Activated CD4-positive, alpha-beta T cell treated with anti-CD3 and anti-CD28 coated beads, Interleukin-2, amount 50 U/mL, for 4 hours (primary cell): Measurements from ENCODE around the gene OMA1.
"Not testable (repeated sequence)": the region's sequence is repeated elsewhere in the genome, so short reads cannot be mapped to it uniquely, and the experiment has no call there.

Experiments used
- DNase-seq, 2 experiments: peaks; one replicate each; pipeline ENCODE4 v3.0.0-alpha.2; 2020

Gene OMA1

DNA sequence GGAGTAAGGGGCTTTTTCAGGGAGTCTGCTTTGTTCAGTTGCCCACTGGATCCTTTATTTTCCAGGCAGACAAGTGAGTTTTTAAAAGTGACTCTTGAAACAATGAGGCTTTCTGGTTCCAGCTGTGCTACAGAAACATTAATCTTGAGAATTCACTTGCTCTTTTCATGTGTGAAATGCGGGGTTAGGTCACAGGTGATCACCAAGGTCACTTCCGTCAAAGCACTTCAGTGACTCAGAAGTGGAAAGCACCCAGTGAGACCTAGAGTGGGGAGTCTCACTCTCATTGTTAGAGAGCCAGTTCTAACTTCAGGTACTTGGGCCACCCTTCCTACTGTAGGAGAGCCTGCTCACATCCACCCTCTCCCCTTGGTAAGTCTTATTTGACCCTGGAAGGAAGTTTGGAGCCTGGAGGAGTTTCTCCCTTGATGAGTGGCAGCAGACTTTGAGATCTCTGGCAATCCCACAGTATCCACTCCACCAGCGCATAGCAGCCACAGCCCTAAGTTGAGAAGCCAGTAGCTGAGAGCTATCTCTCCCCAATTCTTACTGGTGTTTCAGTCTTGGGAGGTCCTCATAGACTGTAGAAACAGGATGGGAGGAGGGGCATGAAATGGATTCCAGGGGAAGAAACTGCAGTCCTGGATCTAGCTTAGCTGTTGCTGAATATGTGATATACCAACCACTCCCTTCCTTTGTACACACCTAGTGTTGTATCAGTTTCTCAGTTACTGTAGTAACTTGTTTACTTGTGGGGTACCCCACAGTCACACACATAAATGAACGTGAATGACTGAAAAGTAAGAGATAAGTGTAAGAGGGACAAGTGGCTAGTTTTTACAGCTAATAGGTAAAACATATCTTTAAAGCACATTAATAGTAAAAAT lies 27.4 kb upstream of the OMA1 start:
- peak; percentile 22 to 35 for DNase-seq

DNA sequence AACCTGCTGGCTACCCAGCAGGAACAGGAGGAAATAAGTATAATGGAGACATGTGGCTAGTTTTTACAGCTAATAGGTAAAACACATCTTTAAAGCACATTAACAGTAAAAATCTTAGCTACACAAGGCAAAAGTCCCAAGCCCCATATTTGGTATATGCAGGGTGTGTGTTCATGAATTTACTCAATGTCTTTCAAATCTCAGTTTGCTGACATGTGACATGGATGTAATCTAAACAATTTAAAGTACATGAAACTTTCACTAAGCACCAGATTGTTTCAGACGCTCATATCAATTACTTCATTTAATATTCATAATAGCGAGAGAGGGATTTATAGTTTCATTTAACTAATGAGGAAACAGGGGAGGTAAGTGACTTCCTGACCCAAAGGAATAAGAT lies 26.6 kb upstream of the OMA1 start:
- no peak for DNase-seq

DNA sequence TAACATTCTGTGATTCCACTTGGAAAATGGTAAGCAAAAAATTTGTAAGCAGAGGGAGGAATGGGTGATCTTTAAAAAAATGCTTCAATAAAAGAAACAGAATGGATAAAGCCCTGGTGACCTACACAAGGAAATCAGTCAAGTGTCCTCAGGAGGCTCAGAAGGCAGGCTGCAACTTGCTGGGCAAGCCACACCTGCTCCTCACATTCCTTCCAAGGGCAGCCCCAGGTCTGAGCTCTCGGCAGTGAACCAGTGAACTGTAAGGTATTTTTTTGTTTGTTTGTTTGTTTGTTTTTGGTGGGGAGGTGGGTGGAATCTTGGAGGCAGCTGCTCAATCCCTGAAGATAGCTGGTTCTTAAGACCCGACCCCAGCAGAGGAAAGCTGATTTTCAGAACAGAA lies 26.2 kb upstream of the OMA1 start:
- DNase-seq = no peak

DNA sequence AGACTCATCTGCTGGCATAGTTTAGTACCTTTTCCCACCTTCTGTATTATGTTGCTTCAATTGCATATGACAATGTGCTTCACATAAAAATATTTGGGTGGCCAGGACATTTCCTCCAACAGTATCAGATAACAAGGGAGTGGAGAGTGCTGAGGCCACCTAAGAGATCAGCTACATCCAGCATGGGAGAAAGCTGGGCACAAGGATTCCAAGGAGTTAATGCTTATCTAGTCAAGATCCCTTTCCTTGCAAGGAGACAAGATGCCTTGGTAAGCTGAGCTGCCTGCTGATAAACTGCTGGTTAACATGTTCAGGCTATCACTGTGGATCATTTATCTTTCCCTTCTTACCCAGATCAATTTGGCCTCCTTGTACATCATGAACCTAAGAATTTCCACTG lies 25.1 kb upstream of the OMA1 start:
- no peak for DNase-seq

DNA sequence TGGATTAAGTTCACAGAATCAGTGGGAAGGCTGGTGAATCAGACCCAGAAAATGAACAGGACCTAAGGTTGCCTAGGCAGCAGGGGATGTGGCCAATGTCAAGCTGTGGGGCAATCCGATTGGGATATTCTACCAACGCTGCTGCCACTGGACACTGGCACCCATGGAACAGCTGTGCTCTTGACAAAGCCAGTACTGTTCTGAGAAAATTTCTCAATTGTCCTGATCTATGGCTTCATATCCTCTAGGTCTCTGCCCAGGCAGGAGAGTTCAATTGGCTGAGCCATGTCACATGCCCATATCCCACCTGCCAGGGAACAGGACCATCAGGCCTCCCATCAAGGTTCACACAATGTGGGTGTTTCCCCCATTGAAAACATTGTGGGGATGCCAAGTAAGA lies 24.3 kb upstream of the OMA1 start:
- no peak for DNase-seq

DNA sequence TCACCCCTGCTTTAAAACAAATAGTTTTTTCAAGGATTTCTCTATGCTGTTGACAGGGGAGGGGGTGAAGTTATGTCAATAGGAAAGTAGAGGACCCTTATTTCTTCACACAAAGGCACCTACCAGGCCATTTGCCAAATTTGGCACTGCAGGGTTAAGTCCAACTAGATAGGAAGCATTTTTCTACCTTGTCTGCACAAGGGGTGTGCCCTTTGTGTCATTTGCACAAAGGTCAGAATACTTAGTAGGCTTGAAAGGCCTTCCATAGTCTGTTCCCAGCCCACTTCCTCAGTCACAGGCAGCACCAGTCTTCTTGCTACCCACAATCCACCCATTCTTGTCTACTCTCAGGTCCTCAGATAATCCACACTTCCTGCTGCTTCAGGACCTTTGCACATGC lies 23.6 kb upstream of the OMA1 start:
- DNase-seq = no peak

DNA sequence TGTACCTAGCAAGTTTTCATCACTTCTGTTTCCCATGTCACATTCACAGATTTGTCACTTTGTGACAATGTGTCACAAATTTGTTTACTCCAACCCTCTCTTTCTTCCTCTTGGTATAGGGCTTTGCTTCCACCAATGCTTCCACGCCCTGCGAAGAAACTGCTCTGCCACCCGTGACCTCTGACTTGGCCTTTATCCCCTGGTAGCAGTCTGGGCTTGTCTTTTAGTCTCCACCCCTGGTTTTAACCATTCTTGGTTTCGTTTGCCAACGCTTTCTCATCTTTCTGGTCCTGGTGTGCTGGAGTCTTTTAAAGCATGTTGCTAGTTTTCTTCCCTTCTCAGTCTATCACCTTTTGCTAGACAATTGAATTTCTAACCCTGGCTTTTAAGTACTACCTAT lies 22.4 kb upstream of the OMA1 start:
- DNase-seq = no peak

DNA sequence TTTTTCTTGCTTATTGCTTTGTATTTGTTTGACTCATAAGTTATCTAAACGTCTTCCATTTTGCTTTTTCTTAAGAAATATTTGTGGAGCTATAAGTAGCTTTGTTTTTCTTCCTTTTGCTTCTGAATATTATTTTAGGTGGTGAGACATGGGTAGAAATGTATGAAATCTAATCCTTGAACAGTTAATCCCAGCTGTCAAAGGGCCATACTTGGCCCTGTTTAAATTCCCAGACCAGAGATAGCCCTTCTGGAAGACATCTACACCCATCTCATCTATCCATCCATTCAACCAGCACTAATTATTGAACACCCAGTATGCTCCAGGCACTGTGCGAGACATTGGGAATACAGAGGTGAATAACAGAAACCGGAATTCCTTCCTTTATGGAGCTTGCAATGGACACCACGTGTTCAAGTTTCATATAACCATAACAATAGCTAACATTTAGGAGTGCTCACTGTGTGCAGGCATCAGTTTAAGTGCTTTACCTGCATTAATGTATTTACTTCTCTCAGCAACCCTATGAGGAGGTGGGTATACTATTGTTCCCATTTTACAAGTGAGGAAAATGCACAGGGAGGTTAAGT lies 21.8 kb upstream of the OMA1 start:
- DNase-seq = no peak

DNA sequence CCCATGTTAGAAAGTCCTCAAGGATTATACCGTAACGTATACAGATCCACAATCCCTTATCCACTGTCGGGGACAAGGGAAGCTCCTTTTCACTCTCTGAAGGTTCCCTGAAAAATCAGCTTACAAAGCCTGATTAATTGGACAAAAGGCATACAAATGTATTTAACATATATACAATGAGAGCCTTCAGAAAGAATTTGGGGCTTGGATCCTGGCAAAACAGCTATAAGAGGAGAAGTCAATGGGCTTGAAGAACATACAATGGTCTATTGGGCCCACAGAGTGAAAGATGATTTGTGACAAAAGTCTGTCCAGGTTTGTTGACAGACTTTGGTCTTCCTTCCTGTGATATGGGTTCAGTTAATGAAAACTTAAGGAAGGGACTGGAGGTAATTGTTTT lies 19.8 kb upstream of the OMA1 start:
- DNase-seq = no peak

DNA sequence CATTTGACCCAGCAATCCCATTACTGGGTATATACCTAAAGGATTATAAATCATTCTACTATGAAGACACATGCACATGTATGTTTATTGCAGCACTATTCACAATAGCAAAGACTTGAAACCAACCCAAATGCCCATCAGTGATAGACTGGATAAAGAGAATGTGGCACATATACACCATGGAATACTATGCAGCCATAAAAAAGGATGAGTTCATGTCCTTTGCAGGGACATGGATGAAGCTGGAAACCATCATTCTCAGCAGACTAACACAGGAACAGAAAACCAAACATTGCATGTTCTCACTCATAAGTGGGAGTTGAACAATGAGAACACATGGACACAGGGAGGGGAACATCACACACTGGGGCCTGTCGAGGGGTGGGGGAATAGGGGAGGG lies 17.2 kb upstream of the OMA1 start:
- not testable (repeated sequence) for DNase-seq

DNA sequence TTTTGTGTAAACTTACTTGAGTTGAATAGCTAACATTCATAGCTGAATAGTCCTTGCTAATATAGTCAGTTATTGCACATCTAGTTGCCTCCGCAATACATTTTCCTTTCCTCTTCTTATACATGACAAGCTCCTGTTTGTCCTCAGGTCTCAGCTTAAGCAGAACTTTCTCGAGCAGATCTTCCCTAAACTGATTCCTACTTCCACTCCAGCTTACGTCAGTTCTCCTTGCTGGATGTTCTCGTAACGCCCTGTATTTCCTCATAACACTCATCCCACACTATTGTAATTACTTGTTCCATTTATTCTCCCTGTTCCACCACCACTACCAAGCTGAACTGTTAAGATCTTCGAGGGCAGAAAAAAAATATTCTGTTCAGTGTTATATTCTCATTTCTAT lies 15.1 kb upstream of the OMA1 start:
- no peak for DNase-seq

DNA sequence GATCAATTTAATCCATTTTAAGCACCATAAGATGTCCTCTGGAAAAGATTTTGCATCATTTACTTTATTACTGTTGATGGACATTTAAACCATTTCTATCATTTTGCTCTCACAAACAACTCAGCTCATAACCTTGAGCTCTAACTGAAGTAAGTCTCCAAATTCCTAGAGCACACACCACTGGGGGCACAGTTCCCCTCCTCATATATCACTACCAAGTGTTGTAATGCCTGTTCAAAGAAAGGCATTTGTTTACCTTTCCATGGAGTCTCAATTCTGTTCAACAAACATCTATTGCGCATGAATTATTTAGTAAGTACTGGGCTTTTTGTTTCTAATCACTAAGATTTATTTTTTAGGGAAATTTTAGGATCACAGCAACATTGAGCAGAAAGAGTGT lies 8.9 kb upstream of the OMA1 start:
- no peak for DNase-seq

DNA sequence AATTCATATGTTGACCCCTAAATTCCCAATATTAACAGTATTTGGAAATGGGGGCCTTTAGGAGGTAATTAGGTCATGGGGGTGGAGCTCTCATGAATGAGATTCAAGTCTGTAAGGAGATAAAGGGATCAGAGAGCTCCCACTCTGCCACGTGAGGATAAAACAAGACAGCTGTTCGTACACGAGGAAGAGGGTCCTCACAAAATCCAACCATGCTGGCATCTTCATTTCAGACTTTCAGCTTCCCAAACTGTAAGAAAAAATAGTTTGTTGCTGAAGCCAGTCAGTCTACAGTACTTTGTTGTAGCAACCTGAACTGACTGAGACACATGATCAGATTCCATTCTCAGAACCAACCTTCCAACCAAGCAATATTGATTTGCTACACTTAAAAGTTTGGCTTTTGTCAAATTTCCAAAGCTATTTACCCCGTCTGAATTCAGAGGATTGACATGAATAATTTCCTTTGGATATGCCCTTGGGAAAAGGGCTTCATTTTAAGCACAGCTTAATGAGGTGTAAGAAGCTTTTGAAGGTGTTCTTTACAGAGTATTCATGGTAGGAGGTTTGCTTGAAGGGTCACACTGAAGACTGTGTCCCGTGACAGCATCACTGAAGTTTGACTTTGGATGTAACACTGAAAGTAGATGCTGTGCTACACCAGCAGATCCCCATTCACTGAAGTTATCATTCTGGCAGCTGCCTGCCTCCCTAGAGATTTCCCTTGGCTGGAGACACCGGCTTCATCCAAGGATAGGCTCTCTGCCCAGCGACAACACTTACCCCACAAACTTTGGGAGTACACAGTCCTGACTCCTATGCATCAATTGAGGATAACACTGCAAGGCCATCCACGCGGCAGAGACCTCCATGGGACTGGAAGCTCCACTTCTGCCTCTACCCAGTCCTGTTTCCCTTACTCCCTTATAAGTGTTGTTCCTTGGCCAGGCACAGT lies 4.9 kb upstream of the OMA1 start:
- no peak for DNase-seq

DNA sequence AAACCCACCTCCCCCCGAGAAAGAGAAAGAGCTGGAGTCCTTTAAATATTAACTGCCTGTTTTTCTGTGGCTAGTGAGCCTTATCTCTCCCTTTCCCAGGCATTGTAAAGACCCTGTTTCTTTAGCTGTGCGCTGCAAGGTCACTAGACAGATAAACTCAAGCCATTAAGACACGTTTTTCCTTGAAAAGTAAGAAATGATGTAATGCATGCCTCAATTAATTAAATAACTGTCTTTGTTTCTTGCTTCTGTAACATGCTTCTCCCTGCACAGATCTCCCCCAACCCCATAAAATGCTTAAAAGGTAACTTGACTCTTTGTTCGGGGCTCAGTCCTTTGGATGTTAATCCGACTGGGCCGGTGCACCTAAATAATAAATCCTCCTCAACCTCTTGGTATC lies 2.8 kb upstream of the OMA1 start:
- DNase-seq = not testable (repeated sequence)

DNA sequence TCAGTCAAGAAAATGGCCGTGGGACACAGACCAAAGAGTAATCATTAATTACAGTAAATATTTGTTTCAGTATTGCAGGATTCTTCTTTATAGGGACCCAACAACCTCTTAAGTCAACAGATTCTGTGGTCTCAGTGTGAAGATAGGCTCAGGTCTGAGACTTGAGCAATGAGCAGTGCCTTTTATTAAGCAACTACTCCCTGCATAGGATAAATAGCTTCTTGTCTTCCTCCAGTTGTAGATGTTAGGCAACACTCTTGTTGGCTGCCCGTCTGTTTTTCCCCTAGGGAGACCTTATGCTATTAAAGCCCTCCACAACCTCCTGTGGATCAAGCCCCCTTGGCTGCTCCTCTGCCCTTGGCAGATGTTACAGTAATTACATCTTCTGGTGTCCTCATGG lies 1.8 kb upstream of the OMA1 start:
- DNase-seq = no peak

DNA sequence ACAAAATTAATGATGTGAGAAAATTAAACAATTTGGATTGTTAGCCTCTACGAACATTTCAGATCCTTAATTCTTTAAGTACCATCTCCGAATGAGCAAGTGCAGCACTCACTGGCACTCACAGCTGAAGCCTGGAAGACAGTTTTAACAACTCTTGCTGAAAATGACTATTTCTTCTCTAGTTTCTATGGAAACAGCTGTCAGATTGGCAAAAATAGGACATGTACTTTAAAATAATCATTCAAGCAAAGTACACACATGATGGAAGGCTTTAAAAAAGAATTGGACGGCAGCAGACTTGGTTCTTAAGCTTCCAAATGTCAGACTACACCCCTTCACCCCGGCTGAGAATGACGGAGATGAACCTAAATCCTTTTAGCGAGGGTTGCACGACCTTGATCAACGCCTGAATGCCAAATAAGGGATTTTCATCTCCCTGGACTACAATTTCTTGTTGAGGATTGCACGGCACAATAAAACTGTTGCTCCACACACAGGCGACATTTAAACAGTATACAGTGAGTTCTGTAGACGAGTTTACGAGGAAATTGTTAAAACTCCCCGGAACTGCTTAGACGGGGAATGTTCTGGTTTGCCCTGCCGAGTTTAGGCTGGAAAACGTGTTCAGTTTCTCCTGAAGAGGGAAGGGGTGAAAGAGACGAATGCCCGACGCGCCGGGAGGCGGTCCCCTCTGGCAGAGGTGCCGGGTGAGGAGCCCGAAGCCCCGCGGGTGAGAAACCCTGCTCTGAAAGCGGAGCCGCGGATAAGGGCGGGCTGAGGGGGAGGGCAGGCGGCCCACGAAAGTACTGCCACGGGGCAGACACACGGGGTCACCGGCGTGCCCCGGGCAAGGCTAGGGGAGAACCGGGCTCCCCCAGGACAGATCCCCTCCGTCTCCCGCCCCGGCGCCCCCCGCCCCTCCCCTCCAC lies 671 bp downstream of the OMA1 start:
- DNase-seq = peak; percentile 70 to 78

DNA sequence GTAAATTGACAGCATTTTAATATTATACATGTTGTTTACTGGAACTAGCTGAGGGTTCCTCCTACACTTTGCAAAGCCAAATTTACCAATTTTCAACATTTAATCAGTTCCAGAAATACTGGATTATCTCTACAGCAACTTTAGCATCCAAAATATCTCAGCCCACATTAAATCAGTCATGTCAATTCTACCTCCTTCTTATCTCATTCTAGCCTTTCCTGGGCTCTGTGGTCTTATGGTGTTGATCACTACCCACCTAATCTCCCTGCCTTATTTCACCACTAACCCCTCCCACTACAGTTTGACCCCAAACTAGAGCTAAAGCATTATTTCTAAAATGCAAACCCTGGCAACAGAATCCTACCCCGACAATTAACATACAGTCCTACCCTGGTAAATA lies 3.3 kb downstream of the OMA1 start:
- no peak for DNase-seq

DNA sequence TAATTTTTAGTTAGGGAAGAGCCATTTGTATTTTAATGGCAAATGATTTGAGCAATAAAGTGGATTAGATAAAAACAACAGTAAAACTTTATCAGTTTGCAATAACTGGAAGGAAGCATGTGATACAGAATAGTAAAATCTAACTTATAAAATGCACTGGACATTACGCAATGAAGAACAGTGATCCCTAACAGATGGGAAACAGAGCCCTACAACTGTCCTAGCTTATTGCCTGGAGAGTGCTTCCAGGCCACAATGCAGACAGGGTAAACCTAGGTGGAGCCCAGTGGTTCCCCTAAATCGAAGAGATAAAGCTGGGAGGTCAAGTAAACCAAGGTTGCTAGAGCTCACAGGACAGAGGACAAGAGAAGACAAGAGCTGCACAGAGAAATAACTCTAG lies 7.0 kb downstream of the OMA1 start:
- DNase-seq = no peak

DNA sequence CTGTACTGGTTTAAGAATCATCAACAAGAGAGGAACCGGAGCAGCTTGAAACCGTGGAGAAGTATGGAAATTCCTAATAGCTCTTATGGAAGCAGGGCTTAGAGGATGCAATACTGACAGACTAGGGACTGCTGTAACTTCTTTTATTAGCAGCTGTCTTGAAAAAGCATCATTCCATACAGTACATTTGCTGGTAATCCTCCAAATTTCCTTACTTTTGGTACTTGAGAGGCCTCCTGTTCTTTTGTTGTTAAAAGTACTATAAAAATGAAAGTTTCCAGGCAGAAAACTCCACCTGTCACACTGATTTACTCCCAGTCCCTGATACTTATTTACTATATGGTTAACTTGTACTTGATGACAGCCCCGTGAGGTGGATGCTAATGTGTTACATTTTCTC lies 7.7 kb downstream of the OMA1 start:
- DNase-seq = no peak

DNA sequence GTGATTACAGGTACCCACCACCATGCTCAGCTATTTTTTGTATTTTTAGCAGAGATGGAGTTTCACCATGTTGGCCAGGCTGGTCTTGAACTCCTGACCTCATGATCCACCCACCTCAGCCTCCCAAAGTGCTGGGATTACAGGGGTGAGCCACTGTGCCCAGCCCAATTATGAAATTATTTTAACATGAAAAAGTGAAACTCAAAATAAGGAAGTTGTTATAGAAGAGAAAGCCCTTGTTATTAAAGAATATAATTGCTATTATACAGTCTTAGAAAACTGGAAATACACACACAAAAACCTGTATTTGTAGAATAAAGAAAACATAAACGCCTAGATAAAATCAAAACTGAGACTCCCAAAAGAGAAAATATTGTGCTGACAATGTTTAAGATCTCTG lies 14.7 kb downstream of the OMA1 start:
- not testable (repeated sequence) for DNase-seq

DNA sequence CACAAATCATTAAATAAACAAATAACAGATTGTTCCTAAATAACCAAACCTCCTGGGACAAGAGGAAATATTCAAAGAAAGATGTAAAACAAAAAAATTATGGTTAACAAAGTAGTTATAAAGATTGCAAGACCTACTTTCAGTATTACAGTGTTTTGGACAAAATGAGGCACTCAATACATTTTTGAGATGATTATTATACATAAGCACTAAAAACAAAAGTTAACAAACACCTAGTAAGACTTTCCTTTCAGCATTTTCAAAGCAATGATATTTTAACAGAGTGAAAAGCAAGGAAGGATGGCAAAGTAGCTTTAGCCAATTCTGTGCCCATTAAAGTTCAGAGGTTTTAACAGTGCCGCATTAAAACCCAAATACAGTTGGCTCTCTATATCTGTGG lies 17.2 kb downstream of the OMA1 start:
- DNase-seq = no peak

DNA sequence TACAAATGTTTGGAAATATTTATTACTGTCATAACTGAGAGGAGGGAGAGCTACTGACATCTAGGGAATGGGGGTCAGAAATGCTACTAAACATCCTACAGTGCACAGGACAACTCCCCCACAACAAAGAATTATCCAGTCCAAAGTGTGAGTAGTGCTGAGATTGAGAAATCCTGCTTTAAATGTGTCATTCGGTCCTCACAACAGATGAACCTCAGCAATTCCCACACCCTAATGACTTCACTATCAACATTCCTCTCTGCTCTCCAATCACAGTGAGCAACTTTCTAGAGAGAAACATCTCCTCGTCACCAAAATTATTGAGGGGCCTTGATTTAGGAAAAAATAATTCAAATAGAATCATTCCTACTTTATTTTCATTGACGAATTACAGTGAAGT lies 18.0 kb downstream of the OMA1 start:
- DNase-seq = no peak
